ENCODE data around the gene APLP2. TPM values are rescaled to one million over a fixed set of nuclear protein-coding genes. Genes with fewer than 3 reads are reported as not detected.

The APLP2 gene
- total and polyA plus RNA-seq, 2 of the 4 experiments (the other 2 are of a cell fraction), result 127 to 235 TPM

DNA sequence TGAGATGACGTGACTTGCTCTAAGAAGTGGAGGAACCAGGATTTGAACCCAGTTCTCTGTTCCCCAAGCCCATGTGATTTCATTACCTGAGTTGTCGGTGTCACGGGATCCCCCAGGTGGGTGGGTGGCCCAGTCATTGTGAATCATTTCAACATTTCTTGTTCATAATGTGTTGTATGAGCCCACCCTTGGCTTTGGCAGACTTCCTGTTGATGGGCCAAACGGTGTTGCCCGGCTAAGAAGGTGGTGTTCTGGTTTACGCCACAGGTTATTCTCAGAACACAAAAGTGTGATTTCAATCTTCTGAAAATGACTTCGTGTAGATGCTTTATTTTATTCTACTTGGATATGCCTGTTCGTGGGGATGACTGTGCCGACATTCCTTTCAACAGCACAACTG, 68.3 kb downstream of the APLP2 start:
- no peak overlapping the region for H3K27ac ChIP-seq (ENCODE audit: insufficient read depth, low read length)
- no peak overlapping the region for H2BK120ac ChIP-seq (ENCODE audit: low read depth, low read length)
- no peaks in the 10 kb centered on the region for H3K27me3 ChIP-seq (ENCODE audit: control insufficient read depth, insufficient read depth, low read length)
- H3K23ac ChIP-seq (ENCODE audit: low read depth, low read length), result no peak overlapping the region
- no peak overlapping the region for H2AK9ac ChIP-seq (replicated peaks; ENCODE audit: low read depth, low read length, poor library complexity)
- dilution Hi-C loops (cut with HindIII; ENCODE audit: low sequenced_read_pairs, unreplicated experiment) (loop anchor here (25.0 kb wide), 1 partner anchor 201 kb away; no protein-coding TSS in a partner anchor), in situ Hi-C loops (cut with MboI; ENCODE audit: low sequenced_read_pairs) (no loop called here), intact Hi-C loops (cut with micrococcal nuclease) (no loop called here)
- H3K36me3 ChIP-seq (ENCODE audit: control insufficient read depth, insufficient read depth, low read length), result peaks cover 48% of the 10 kb centered on the region
- ATAC-seq (ENCODE audit: low read depth) (no peak), DNase-seq (no peak)
- TF ChIP-seq, protein P1, sequence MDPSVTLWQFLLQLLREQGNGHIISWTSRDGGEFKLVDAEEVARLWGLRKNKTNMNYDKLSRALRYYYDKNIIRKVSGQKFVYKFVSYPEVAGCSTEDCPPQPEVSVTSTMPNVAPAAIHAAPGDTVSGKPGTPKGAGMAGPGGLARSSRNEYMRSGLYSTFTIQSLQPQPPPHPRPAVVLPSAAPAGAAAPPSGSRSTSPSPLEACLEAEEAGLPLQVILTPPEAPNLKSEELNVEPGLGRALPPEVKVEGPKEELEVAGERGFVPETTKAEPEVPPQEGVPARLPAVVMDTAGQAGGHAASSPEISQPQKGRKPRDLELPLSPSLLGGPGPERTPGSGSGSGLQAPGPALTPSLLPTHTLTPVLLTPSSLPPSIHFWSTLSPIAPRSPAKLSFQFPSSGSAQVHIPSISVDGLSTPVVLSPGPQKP (IDR thresholded peaks at IDR 0.05; ENCODE audit: borderline replicate concordance, low read depth, low read length), result no peak
- no peak for TF ChIP-seq RAD21 (IDR thresholded peaks at IDR 0.05; ENCODE audit: low read length)
- no peak for TF ChIP-seq MAZ (IDR thresholded peaks at IDR 0.05; ENCODE audit: borderline replicate concordance, low read depth, low read length)
- TF ChIP-seq FOS (IDR thresholded peaks at IDR 0.05; ENCODE audit: low read depth, low read length), result no peak
- no peak for TF ChIP-seq NFE2L2 (IDR thresholded peaks at IDR 0.05; ENCODE audit: low read depth, low read length)
- no peak for TF ChIP-seq SMC3 (IDR thresholded peaks at IDR 0.05; ENCODE audit: low read depth, low read length)
- no peak for TF ChIP-seq BHLHE40 (IDR thresholded peaks at IDR 0.05; ENCODE audit: low read depth, low read length)
- TF ChIP-seq CHD1 (IDR thresholded peaks at IDR 0.05; ENCODE audit: low read depth, low read length), result no peak
- no peak for TF ChIP-seq MAFK (IDR thresholded peaks at IDR 0.05; ENCODE audit: low read depth, low read length)
- TF ChIP-seq, protein P2, sequence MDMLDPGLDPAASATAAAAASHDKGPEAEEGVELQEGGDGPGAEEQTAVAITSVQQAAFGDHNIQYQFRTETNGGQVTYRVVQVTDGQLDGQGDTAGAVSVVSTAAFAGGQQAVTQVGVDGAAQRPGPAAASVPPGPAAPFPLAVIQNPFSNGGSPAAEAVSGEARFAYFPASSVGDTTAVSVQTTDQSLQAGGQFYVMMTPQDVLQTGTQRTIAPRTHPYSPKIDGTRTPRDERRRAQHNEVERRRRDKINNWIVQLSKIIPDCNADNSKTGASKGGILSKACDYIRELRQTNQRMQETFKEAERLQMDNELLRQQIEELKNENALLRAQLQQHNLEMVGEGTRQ (IDR thresholded peaks at IDR 0.05; ENCODE audit: low read depth, low read length), result no peak
- TF ChIP-seq RCOR1 (IDR thresholded peaks at IDR 0.05; ENCODE audit: insufficient replicate concordance, low read length), result no peak
- TF ChIP-seq, protein P3, sequence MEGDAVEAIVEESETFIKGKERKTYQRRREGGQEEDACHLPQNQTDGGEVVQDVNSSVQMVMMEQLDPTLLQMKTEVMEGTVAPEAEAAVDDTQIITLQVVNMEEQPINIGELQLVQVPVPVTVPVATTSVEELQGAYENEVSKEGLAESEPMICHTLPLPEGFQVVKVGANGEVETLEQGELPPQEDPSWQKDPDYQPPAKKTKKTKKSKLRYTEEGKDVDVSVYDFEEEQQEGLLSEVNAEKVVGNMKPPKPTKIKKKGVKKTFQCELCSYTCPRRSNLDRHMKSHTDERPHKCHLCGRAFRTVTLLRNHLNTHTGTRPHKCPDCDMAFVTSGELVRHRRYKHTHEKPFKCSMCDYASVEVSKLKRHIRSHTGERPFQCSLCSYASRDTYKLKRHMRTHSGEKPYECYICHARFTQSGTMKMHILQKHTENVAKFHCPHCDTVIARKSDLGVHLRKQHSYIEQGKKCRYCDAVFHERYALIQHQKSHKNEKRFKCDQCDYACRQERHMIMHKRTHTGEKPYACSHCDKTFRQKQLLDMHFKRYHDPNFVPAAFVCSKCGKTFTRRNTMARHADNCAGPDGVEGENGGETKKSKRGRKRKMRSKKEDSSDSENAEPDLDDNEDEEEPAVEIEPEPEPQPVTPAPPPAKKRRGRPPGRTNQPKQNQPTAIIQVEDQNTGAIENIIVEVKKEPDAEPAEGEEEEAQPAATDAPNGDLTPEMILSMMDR (conservative IDR thresholded peaks at IDR 0.05; ENCODE audit: low read depth, low read length), result no peak
- TF ChIP-seq POLR2A (IDR thresholded peaks at IDR 0.05; ENCODE audit: low read depth, low read length), result no peak
- no peak for TF ChIP-seq MXI1 (IDR thresholded peaks at IDR 0.05; ENCODE audit: borderline replicate concordance, low read depth, low read length)
- no peak for TF ChIP-seq CEBPB (IDR thresholded peaks at IDR 0.05; ENCODE audit: low read depth, low read length)
- TF ChIP-seq RFX5 (IDR thresholded peaks at IDR 0.05; ENCODE audit: low read depth, low read length), result no peak
- H3K4me1 ChIP-seq (ENCODE audit: control insufficient read depth, insufficient read depth, low read length), result no peaks in the 10 kb centered on the region
- CTCF ChIA-PET, result no interaction called here
- H3K14ac ChIP-seq (replicated peaks; ENCODE audit: low read depth, low read length), result no peak overlapping the region
- no peak overlapping the region for H4K91ac ChIP-seq (ENCODE audit: insufficient read depth, low read depth, low read length)
- H2BK5ac ChIP-seq (ENCODE audit: low read depth, low read length, poor library complexity, severe bottlenecking), result no peak overlapping the region
- H2AK5ac ChIP-seq (ENCODE audit: low read depth, low read length), result no peak overlapping the region
- WGBS, 2 experiments (ENCODE audit: extremely low coverage in 2 of 2, insufficient read length in 1 of 2), result 100% methylated on average over 3 of the region's 9 CpGs; no CpG with 5 or more reads in 1 of the 2 experiments
- no peaks in the 10 kb centered on the region for H3K9me3 ChIP-seq (ENCODE audit: control insufficient read depth, insufficient read depth, low read length)
- no peak overlapping the region for H3K9ac ChIP-seq (ENCODE audit: low read depth, low read length)
- no peak overlapping the region for H2BK20ac ChIP-seq (ENCODE audit: low read depth, low read length)
- H3K4me3 ChIP-seq (ENCODE audit: insufficient read depth, low read depth, low read length), result no peak overlapping the region
- no peak overlapping the region for H3K18ac ChIP-seq (ENCODE audit: low read depth, low read length)
- H3K56ac ChIP-seq (ENCODE audit: extremely low read depth, insufficient read depth, low read length), result no peak overlapping the region
- H3K4ac ChIP-seq (ENCODE audit: low read depth, low read length), result no peak overlapping the region
- no peak overlapping the region for H3K4me2 ChIP-seq (ENCODE audit: low read depth, low read length)
- no peaks in the 10 kb centered on the region; the same call in 1 of the 2 replicates for H4K20me1 ChIP-seq (ENCODE audit: insufficient read depth, low read length)
- no peaks in the 10 kb centered on the region for H3K79me1 ChIP-seq (ENCODE audit: low read depth in 1 of 2, low read length in 2 of 2)
- POLR2A ChIA-PET (ENCODE audit: unreplicated experiment), result no interaction called here
- H2AFZ ChIP-seq (replicated peaks; ENCODE audit: low read length, poor library complexity), result no peak overlapping the region
- H4K5ac ChIP-seq (ENCODE audit: low read depth, low read length), result no peak overlapping the region
- H3K9me1 ChIP-seq (ENCODE audit: insufficient read depth, low read length), result no peaks in the 10 kb centered on the region; the same call in 1 of the 2 replicates
- H2BK15ac ChIP-seq (ENCODE audit: low read depth, low read length), result no peak overlapping the region
- no peak overlapping the region for H4K8ac ChIP-seq (ENCODE audit: low read depth in 2 of 2, low read length in 2 of 2)
- no TSS peak for BruUV-seq (replicated peaks)
